PC-3 (cell line): ENCODE data around the gene SENP7. TPM values are rescaled to one million over a fixed set of nuclear protein-coding genes. Genes with fewer than 3 reads are reported as not detected.
"Not testable (repeated sequence)": the region's sequence is repeated elsewhere in the genome, so short reads cannot be mapped to it uniquely, and the experiment has no call there.

Source experiments
- ATAC-seq: fragments of 200-7000 bp; cut with Tn5 transposase; 2 replicates; pipeline ENCODE4 v1.9.1; 2020; ENCODE audit warnings: mild to moderate bottlenecking, moderate library complexity
- BruUV-seq: library from RNA; stranded (reverse); fragments of 400-500 nt; replicated peaks from 2 replicates; lab custom pipeline; 2021; lab: Mats Ljungman, UMichigan
- CTCF ChIA-PET: fragments of 300-600 bp; sonication (Branson Sonifier 250); formaldehyde crosslinking; loops from one replicate; lab custom pipeline; 2022; ENCODE audit warnings: antibody characterized with exemption; lab: Charles Lee
- POLR2A ChIA-PET: fragments of 300-600 bp; sonication (Branson Sonifier 250); formaldehyde crosslinking; loops from one replicate; lab custom pipeline; 2022; ENCODE audit warnings: antibody characterized with exemption; ENCODE audit not compliant: unreplicated experiment; lab: Charles Lee
- DNase-seq: peaks from one replicate; pipeline ENCODE4 v3.0.0-alpha.2; 2015
- H2AFZ ChIP-seq: fragments of 300-600 bp; sonication (generic); 2 replicates; pipeline ENCODE4 v1.6.0; 2016; ENCODE audit warnings: antibody characterized with exemption, low read length
- H3F3A ChIP-seq: fragments of 300-600 bp; sonication (generic); one replicate; pipeline ENCODE4 v1.6.0; 2017; ENCODE audit warnings: antibody characterized with exemption, low read length, control low read depth, mild to moderate bottlenecking; ENCODE audit not compliant: unreplicated experiment
- H3K27ac ChIP-seq: fragments of 300-600 bp; sonication (generic); 2 replicates; pipeline ENCODE4 v1.5.1; 2016; ENCODE audit warnings: mild to moderate bottlenecking, low read length
- H3K27me3 ChIP-seq: fragments of 300-600 bp; sonication (generic); 2 replicates; pipeline ENCODE4 v1.6.1; 2016; ENCODE audit warnings: low read length, mixed read lengths
- H3K36me3 ChIP-seq: fragments of 300-600 bp; sonication (generic); 2 replicates; pipeline ENCODE4 v1.6.1; 2016; ENCODE audit warnings: low read depth, mixed run types, low read length, mixed read lengths
- H3K4me1 ChIP-seq: fragments of 300-600 bp; sonication (generic); 2 replicates; pipeline ENCODE4 v1.5.1; 2016; ENCODE audit warnings: low read length; ENCODE audit not compliant: insufficient read depth
- H3K4me2 ChIP-seq: fragments of 300-600 bp; sonication (generic); 2 replicates; pipeline ENCODE4 v1.6.0; 2016; ENCODE audit warnings: low read length
- H3K4me3 ChIP-seq: fragments of 300-600 bp; sonication (generic); 2 replicates; pipeline ENCODE4 v1.5.1; 2016; ENCODE audit warnings: mild to moderate bottlenecking, low read length, mixed read lengths
- H3K79me2 ChIP-seq: fragments of 300-600 bp; sonication (generic); 2 replicates; pipeline ENCODE4 v1.6.1; 2017; ENCODE audit warnings: low read length, mixed read lengths
- H3K9ac ChIP-seq: fragments of 300-600 bp; sonication (generic); 2 replicates; pipeline ENCODE4 v1.6.0; 2016; ENCODE audit warnings: mild to moderate bottlenecking, low read length
- H3K9me2 ChIP-seq: fragments of 300-600 bp; sonication (generic); replicated peaks from 2 replicates; pipeline ENCODE4 v1.6.1; 2016; ENCODE audit warnings: mixed run types, low read length, mixed read lengths
- H3K9me3 ChIP-seq: fragments of 300-600 bp; sonication (generic); 2 replicates; pipeline ENCODE4 v1.6.1; 2016; ENCODE audit warnings: low read length, mixed read lengths
- H4K20me1 ChIP-seq: fragments of 300-600 bp; sonication (generic); 2 replicates; pipeline ENCODE4 v1.6.1; 2016; ENCODE audit warnings: low read length, mixed read lengths
- EZH2 ChIP-seq: fragments of 300-600 bp; sonication (generic); IDR thresholded peaks from one replicate; pipeline ENCODE4 v1.6.1; 2017; ENCODE audit warnings: antibody characterized with exemption, mild to moderate bottlenecking, low read length; ENCODE audit not compliant: unreplicated experiment
- EZH2phosphoT487 ChIP-seq: fragments of 300-600 bp; sonication (generic); IDR thresholded peaks from 2 replicates; pipeline ENCODE4 v1.6.1; 2018; ENCODE audit warnings: mild to moderate bottlenecking, antibody characterized with exemption, low read length, borderline replicate concordance
- intact Hi-C: fragments of 100-400 bp; cut with micrococcal nuclease; formaldehyde crosslinking; loops from 2 replicates; pipeline ENCODE4 v1.9.0; 2023
- total RNA-seq: library from RNA; depleted of rRNA; stranded (reverse); fragments of >200 nt; gene quantifications from 2 replicates; pipeline ENCODE4 v1.2.3, GENCODE V29; 2014
- TF ChIP-seq, protein P1 (sequence below): fragments of 300-600 bp; sonication (generic); conservative IDR thresholded peaks from 2 replicates; pipeline ENCODE4 v1.5.1; 2017; ENCODE audit warnings: antibody characterized with exemption, low read depth, mild to moderate bottlenecking, low read length

SENP7 gene
- total RNA-seq, 1 experiment from 2014 or later = 4.8 TPM

- Histone ChIP-seq H4K20me1 (no peaks in the 10 kb centered on the region), H3K27ac (no peak overlapping the region), H3K4me2 (no peak overlapping the region), H3K36me3 (no peaks in the 10 kb centered on the region), H3K9me2 (no peaks in the 10 kb centered on the region), H3F3A (no peaks in the 10 kb centered on the region), H3K4me1 (no peaks in the 10 kb centered on the region), H3K9me3 (no peaks in the 10 kb centered on the region), H3K27me3 (no peaks in the 10 kb centered on the region), H3K4me3 (no peak overlapping the region), H3K79me2 (no peaks in the 10 kb centered on the region), H2AFZ (no peak overlapping the region), H3K9ac (no peak overlapping the region)
- no peak for DNase-seq
- no TSS peak for BruUV-seq
- ATAC-seq = no peak
- ChIA-PET CTCF (no interaction called here), POLR2A (no interaction called here)
- intact Hi-C loops = no loop called here
- TF ChIP-seq, protein P1, sequence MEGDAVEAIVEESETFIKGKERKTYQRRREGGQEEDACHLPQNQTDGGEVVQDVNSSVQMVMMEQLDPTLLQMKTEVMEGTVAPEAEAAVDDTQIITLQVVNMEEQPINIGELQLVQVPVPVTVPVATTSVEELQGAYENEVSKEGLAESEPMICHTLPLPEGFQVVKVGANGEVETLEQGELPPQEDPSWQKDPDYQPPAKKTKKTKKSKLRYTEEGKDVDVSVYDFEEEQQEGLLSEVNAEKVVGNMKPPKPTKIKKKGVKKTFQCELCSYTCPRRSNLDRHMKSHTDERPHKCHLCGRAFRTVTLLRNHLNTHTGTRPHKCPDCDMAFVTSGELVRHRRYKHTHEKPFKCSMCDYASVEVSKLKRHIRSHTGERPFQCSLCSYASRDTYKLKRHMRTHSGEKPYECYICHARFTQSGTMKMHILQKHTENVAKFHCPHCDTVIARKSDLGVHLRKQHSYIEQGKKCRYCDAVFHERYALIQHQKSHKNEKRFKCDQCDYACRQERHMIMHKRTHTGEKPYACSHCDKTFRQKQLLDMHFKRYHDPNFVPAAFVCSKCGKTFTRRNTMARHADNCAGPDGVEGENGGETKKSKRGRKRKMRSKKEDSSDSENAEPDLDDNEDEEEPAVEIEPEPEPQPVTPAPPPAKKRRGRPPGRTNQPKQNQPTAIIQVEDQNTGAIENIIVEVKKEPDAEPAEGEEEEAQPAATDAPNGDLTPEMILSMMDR = no peak
- TF ChIP-seq EZH2phosphoT487 (no peak), EZH2 (no peak)
These were observed 54.6 kb downstream of the SENP7 start for GRCh38 chr3:101458387-101458786.

GRCh38 chr3:101454629-101455028 is 58.4 kb downstream of the SENP7 start:
- intact Hi-C loops = no loop called here
- DNase-seq (no peak), ATAC-seq (no peak)
- Histone ChIP-seq H3K27me3 (no peaks in the 10 kb centered on the region), H3K9me3 (no peaks in the 10 kb centered on the region), H4K20me1 (no peaks in the 10 kb centered on the region), H3K4me2 (no peak overlapping the region), H3K79me2 (no peaks in the 10 kb centered on the region), H3K4me3 (no peak overlapping the region), H3K9ac (no peak overlapping the region), H3K27ac (no peak overlapping the region), H2AFZ (no peak overlapping the region), H3K4me1 (no peaks in the 10 kb centered on the region), H3K9me2 (no peaks in the 10 kb centered on the region), H3F3A (no peaks in the 10 kb centered on the region), H3K36me3 (no peaks in the 10 kb centered on the region)
- ChIA-PET POLR2A (no interaction called here), CTCF (no interaction called here)
- BruUV-seq = no TSS peak
- TF ChIP-seq, protein P1 = no peak
- TF ChIP-seq EZH2 (no peak), EZH2phosphoT487 (no peak)

GRCh38 chr3:101453961-101454360 is 59.1 kb downstream of the SENP7 start:
- H3K9me3 ChIP-seq = no peaks in the 10 kb centered on the region
- no peaks in the 10 kb centered on the region for H3K4me1 ChIP-seq
- TF ChIP-seq, protein P1 = no peak
- TF ChIP-seq EZH2phosphoT487 (no peak), EZH2 (no peak)
- BruUV-seq = no TSS peak
- H2AFZ ChIP-seq = no peak overlapping the region
- intact Hi-C loops = no loop called here
- H4K20me1 ChIP-seq = no peaks in the 10 kb centered on the region
- H3K27ac ChIP-seq = no peak overlapping the region
- H3K27me3 ChIP-seq = no peaks in the 10 kb centered on the region
- DNase-seq (no peak), ATAC-seq (no peak)
- ChIA-PET POLR2A (no interaction called here), CTCF (no interaction called here)
- no peaks in the 10 kb centered on the region for H3K79me2 ChIP-seq
- no peak overlapping the region for H3K4me2 ChIP-seq
- no peaks in the 10 kb centered on the region for H3K9me2 ChIP-seq
- no peak overlapping the region for H3K4me3 ChIP-seq
- no peak overlapping the region for H3K9ac ChIP-seq
- H3F3A ChIP-seq = no peaks in the 10 kb centered on the region
- no peaks in the 10 kb centered on the region for H3K36me3 ChIP-seq

DNA sequence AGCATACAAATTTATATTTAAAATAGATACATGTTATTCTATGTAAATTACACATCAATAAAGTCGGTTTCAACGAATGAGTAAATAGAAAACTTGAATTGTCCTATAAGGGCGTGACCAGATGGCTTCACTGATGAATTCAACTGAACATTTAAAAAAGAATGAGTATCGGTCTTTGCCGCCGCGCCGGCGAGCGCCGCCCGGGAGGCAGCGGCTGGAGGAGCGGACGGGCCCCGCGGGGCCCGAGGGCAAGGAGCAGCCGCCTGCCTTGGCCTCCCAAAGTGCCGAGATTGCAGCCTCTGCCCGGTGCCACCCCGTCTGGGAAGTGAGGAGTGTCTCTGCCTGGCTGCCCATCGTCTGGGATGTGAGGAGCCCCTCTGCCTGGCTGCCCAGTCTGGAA is 74.4 kb downstream of the SENP7 start:
- BruUV-seq, H3F3A ChIP-seq, intact Hi-C loops: not testable (repeated sequence)

More for the DNA sequence above, 74.4 kb downstream of the SENP7 start:
- POLR2A ChIA-PET, DNase-seq, H3K79me2 ChIP-seq, H3K9me3 ChIP-seq, H3K4me2 ChIP-seq, H3K4me3 ChIP-seq, H3K27me3 ChIP-seq, CTCF ChIA-PET, H3K9ac ChIP-seq, ATAC-seq, H2AFZ ChIP-seq, H3K27ac ChIP-seq, H4K20me1 ChIP-seq, H3K36me3 ChIP-seq, H3K4me1 ChIP-seq, H3K9me2 ChIP-seq: not testable (repeated sequence)
